ENCODE data around the gene SNX18. TPM values are rescaled to one million over a fixed set of nuclear protein-coding genes. Genes with fewer than 3 reads are reported as not detected.

SNX18 gene
- total and polyA plus RNA-seq, 2 experiments from 2014 or later, result 4.7 to 33.0 TPM

Other genes with a start within 250 kb of the SNX18 start
- 34.5 and 54.0 TPM in 2 replicates for gene ARL15, start 207.2 kb upstream of the SNX18 start, total RNA-seq (2014; rRNA removed; shearing (Covaris generic))
- gene ARL15, start 207.2 kb upstream of the SNX18 start, polyA plus RNA-seq (2016; fragmentation: Nextera tagmentation; extraction: Ambion mirVana), result 12.1 and 13.0 TPM in 2 replicates
- not detected in 2 replicates for gene HSPB3, start 62.1 kb upstream of the SNX18 start, total RNA-seq (2014; rRNA removed; shearing (Covaris generic))
- not detected in 2 replicates for gene HSPB3, start 62.1 kb upstream of the SNX18 start, polyA plus RNA-seq (2016; fragmentation: Nextera tagmentation; extraction: Ambion mirVana)

Data from GM23338 (cell line).